NAMALWA (cell line): ENCODE measurements around the gene RACGAP1.
"Not testable (repeated sequence)": the region's sequence is repeated elsewhere in the genome, so short reads cannot be mapped to it uniquely, and the experiment has no call there.

Source experiments
- DNase-seq: peaks from one replicate; pipeline ENCODE4 v3.0.0-alpha.2; 2015; ENCODE audit warnings: low spot score

Gene RACGAP1

DNA sequence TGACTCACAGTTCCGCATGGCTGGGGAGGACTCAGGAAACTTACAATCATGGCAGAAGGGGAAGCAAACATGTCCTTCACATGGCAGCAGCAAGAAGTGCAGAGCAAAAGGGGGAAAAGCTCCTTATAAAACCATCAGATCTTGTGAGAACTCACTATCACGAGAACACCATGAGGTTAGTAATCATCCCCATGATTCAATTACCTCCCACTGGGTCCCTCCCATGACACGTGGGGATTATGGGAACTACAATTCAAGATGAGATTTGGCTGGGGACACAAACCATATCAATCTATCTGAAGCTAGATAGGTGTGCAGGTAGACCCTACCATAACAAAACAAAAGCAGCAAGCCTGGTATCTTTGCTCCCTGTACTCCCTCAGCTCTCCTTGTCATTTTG lies 38.8 kb downstream of the RACGAP1 start:
- DNase-seq = not testable (repeated sequence)

DNA sequence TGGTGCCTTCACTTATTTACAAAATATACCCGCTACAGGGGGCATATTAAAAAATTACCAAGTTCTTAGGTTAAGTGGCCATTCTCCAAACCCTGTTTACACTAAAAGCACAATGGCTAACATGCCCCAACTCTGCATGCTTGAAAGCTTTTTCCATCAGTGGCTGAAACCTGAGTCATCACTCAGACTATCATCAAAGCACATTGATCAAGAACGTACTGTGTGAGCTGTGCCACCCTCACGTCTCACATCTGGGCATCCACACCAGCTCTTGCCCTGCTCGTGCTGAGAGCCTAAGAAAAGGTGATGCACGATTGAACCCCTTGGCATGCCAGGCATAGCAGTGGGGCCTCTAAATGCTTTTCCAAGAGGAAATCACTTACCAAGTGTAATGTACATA lies 39.3 kb downstream of the RACGAP1 start:
- no peak for DNase-seq

DNA sequence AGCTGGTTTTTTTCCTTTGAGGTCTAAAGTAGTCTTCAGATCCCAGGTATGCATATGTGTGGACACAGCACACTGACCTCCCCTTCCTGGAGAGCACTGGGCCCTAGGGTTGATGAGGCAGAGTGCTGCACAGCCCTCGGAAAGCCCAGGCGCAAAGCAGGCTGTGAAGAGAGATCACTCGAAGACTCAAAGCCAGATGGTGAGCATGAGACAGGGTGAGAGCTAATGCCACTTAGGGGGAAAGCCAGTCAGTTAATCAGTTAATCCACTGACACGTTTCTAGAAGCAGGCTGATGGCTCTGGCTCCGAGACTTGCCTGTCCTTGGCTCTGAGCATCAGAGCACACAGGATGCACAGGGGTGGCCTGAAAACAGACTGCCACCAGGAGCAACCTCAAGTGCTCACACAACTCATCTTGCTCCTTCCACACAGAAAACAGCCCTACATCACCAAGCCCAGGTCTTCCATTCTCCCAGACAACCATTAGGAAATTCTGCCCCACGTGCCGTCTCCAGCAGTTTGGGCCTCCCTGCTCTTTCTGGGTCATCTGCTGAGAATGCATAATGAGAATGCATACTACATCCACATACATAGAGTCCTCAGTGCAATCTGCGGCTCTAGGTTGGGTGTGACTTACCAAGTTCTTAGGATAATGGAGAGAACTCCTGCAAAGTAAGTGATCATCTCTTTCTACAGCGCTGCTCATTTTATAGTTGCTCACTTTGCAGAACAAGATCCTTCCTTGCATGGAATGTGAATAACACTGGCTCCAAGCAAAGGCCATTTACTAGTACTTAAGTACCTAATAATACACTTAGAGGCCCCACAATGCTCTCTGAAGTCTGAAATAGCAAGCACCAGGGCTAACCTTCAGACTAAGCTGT lies 40.6 kb downstream of the RACGAP1 start:
- DNase-seq = no peak

DNA sequence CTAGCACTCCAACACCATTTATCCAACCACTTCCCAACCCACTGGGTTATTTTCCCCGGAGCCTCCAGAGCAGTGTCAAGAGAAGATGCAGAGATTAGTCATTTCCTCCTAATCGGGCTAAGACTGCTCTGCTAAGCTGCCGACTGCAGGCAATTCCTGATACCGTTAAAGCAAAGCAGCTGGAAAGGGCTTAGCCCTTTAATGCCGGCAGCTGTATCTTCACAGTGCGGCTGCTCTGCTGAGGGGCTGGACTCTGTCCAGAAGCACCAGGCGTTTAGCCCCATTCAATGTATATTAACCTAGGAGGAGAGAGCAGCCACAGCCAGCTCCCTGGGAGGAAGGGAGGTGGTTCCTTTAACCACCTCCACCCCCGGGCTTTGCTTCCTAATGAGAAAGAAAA lies 41.4 kb downstream of the RACGAP1 start:
- no peak for DNase-seq

DNA sequence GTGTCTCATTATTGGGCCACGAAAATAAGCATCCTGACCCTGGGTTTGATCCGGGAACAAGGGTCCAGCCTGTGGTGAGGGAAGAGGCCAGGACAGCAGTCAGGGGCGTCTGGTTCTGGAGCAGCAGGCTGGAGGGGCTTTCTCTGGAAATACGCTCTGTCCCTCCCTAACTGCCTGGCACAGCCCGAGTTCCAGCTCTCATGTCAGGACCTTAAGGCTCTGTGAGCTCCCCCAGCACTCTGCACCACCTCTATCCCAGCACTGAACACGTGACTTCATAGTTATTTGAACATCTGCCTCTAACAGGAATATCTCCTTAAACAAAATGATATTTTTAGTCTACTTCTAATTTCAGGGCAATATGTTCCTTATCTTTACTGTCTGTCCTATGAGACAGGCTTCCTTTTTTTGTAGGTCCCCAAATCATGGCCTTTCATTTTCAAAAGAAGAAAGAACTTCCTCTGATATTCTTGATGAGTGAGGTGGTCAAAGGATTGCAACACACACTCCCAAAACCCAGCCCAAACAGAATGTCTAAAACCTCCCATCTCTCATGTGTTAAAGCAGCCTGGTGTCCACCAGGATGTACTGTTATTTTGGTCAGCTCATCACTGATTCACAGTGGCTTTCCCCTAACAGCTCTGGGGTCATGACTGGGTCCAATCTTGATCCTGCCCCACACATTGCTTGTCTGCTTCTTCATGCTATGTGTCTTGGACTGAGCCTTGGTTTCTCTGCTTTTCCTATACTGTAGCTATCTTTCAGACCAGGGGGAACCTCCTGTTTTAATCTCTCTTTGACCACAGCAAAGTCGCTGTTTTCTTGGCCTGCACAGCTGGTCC lies 42.8 kb downstream of the RACGAP1 start:
- no peak for DNase-seq

DNA sequence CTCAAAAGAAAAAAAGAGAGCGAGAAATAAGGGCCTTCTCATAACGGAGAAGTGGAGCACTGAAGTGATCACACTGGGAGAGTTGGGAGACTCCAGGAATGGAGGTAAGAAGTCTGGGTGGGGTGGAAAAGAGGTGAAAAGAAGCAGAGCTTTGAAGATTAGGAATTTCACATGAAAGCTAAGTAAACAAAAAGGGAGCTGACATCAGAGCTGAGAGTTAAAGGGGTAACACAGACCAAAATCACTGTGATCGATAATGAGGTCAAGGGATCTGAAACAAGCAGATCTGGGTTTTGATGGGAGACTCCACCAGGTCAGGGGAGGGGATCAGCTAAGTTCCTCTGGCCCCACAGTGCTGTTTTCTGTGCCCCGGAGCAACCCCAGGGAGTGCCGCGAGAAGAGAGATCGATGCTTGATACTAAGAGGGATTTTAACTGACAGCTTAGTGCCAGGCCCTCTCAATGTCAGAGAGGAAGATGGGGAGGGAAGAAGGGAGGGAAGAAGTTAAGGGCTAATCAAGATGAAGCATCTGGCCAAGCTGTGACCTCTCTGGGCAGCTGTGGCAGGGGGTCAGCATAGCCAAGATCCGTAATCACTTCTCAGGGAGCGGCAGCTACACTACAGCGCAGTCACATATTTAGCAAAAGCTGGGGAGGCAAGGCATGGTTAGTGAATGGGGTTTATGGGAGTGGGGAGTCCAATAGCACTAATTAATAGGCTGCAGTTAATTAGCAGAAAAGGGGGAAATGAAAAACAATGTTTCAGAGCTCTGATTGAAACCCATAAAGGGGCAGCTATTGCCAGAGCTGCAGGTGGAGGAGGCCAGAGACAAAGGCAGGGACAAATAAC lies 44.6 kb downstream of the RACGAP1 start:
- DNase-seq = no peak

DNA sequence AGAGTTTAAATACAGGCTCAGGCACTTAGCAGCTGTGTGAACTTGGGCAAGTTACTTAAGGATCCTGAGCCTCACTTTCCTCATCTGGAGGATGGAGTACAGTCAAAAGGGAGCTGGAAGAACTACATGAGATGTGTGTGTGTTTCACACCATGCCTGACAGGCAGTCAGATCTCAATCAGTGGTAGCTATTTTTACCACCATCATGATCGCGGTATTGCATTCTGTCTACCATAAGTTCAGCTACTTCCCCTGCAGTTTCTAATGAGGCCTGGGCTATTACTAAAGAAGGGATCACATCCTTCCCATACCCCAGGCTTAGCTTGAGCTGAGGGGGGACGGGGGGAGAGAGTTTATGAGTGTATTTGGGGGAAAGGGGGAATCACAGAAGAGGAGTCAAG lies 45.5 kb downstream of the RACGAP1 start:
- DNase-seq = no peak

DNA sequence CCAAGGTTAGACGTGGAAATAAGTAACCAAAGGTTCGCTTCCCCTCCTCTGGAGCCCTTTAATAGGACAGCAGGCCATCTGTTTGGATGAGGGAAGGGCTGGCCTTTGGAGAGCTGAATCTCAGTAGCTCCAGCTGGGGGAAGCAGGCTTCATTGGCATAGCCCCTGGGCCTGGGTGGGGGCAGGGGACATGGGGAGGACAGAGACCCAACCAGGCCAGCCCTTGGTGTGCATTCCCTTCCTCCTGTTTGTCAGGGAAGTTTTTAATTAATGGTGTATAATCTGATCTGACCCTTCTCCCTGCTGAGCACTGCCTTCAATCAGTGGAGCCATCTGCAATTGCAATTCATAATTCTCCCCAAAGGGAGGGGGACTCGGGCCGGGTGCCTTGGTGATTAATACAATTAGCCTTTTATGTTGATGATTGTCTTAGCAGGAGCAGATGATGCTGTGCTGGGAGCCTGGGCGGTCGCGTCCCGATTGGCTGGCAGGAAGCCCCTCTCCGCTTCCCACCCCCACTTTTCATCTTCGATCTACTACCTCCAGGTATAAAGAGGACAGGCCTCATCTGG lies 46.2 kb downstream of the RACGAP1 start:
- no peak for DNase-seq

DNA sequence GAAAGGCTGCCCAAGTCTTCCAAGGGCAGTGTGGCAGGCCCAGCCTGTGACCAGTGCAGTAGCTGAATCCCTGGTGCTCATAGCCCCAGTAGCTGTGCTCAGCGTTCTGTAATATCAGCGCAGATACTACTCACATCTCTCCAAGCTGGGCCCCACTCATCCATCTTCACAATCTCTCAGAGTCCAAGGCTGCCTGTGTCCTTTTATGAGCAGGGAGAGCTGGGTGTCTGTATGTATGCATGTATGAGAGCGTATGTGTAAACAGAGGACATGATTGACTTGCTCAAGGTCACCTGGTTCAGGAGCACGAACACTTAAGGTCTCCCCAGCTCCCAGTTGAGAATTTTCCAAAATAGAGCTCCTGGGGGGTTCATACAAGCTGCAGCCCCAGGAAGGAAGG lies 47.2 kb downstream of the RACGAP1 start:
- no peak for DNase-seq

DNA sequence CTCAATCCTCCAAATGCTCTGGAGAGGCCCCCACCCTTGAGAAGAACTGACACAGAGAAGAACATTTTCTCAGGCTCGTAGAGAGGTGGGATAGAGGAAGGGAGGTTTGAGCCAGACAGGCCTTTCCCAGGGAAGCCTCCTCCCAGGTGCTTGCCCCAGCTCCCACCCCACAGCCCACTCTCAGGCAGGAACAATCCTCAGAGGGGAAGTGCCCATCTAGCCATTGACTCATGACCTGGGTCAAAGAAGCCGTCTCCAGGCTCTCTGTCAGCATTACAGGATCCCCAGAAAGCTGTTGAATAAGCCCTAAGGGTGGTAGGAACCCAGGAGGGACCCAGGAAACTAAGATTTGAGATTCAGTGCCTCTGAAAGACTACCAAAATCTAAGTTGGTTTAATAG lies 48.7 kb downstream of the RACGAP1 start:
- no peak for DNase-seq

DNA sequence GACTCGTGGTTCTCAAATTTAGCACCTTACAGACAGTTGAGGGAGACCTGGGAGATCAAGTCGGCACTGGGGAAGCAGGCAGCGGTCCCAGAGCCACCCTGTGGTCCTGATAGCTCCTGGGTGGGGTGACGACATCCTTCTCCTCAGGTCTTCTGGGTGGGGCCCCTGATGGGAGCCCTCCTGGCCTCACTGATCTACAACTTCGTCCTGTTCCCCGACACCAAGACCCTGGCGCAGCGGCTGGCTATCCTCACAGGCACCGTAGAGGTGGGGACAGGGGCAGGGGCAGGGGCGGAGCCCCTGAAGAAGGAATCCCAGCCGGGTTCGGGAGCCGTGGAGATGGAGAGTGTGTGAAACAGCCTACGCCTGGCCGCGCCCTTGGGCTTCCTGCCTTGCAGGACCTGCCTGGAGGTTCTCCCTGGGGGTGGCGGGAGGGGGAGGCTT lies 50.0 kb downstream of the RACGAP1 start:
- DNase-seq = no peak

DNA sequence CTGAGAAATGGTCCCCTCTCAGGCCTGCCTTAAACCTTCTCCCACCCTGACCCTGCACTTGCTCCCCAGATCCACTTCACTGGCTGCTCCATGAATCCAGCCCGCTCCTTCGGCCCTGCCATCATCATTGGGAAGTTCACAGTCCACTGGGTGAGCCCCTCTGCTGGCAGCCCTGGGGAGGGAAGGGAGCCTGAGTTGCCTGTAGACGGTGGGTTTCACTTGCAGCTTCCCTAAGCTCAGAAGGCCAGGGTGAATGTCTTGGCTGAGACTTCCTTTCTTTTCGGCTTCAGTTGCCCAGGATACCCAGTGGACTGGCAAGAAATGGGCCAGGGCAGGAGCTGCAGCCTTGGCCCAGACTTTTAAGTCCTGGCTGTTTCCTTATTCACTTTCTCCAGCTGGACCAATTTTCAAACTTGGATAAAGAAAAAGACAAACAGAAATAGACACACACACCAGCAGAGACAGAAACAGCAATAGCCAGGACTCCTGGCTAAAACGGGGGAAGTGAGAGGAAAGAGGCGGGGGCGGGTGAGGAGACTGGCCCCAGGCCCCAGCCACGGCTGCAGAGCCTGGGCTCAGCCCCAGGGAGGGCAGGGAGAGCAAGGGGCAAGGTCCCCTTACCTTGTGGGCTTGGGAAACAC lies 50.5 kb downstream of the RACGAP1 start:
- DNase-seq = no peak

DNA sequence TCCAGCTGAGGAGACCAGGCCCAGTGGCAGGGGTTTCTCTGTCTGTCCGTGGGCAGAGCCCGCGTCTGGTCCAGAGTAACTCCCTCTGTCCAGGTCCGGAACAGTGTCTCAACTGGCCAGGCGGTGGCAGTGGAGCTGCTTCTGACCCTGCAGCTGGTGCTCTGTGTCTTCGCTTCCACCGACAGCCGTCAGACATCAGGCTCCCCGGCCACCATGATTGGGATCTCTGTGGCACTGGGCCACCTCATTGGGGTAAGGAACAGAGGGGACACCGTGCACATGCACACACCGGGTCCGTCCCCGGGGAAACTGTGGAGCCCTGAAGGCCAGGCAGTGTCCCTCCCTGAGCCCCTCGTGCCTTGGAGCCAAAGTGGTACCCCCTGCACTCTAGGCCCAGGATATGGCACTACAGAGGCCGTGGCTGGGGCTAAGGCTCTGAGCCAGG lies 51.0 kb downstream of the RACGAP1 start:
- no peak for DNase-seq

DNA sequence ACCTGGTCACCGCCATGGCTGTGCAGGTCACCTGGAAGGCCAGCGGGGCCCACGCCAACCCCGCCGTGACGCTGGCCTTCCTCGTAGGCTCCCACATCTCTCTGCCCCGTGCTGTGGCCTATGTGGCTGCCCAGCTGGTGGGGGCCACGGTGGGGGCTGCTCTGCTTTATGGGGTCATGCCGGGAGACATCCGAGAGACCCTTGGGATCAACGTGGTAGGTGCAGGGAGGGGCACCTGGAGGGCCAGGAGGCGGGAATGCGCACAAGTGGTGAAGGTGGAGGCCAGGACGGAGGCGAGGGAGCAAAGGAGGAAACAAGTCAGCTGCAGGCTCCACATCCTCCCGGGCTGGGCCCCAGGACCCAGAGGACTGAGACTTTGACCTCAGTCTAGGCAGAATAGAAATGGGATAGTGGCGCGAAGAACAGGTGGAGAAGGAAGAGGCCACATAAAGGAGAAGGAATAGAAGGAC lies 51.9 kb downstream of the RACGAP1 start:
- DNase-seq = no peak

DNA sequence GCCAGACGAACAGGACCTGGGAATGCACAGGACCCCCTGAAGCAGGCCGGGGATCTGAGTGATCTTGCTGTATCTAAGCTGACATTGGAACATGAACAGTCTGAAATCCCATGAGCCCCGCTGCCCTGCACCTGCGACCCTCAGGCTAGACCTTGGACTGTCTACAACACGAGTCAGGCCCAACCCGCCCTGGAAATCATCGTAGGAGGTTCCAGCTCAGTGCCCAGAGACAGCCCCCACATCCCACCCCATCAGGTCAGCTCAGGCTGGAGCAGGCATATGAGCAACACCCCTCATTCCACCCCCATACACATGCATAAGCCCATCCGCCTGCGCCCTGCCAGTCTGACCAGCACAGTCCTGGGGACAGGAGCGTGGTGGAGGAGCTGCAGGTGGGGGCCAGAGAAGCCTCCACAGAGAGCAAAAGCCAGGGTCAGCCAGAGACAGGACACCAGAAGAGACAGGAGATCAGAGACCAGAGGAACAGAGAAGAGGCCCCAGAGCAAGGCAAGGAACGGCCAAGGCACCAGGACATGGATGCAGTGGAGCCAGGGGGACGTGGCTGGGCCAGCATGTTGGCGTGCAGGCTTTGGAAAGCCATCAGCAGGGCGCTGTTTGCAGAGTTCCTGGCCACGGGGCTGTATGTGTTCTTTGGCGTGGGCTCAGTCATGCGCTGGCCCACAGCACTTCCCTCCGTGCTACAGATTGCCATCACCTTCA lies 52.5 kb downstream of the RACGAP1 start, which contains the start of gene AQP6:
Gene AQP6 (plus strand): TSS at position 307 of the 720 bp plus-strand sequence. CDS start 227 bp downstream, at position 534.
- no peak for DNase-seq

DNA sequence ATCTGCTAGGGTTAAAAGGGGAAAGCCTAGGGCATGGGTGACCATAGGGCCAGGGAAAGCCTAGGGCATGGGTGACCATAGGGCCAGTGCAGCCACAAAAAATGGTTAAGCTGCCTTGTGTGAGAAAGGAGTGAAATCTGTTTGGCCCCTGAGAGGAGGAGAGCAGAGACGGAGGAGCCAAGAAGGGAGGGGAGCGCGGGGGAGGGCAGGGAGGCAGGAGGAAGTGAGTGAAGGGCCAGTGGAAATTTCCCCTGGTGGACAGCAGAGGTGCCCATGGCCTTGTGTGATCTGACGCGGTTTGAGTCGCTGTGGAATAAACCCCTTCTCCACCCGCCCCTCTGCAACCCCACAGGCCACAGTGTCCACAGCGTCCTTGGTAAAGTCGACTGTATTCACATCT lies 53.2 kb downstream of the RACGAP1 start:
- no peak for DNase-seq

DNA sequence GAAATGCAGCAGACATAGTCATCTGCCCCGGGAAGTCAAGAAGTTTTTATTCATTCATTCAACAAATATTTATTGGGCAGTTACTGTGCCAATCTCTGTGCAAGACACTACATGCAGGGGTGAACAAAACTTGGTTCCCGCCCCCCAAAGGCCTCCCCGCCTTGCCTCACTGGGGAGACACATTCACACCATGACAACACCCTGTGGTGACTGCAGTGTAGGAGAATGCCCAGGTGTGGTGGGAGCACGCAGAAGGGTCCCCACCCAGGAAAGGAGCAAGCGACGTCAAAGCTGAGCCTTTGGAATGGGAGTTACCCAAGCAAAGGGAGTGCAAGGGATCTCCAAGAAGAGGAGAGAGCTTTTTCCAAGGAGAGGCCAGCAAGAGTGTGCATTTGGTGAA lies 54.2 kb downstream of the RACGAP1 start:
- DNase-seq = no peak

DNA sequence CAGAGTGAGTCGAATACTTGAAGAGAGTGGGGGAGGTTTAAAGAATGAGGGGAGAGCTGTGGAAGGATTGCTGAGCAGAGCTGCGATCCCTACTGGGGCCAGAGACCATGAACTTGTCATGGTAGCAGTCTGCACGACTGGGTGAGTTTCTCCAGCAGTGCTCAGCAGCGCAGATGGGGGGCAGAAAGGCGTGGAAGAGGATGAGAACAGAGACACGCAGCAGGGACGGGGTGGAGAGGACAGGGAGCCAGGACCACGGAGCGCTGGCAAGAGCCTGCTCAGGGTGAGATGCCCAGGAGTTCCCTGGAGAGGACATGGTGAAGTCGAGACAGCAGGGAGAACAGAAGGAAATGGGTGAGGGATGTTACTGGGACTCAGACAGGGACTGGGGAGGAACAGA lies 54.6 kb downstream of the RACGAP1 start:
- no peak for DNase-seq

DNA sequence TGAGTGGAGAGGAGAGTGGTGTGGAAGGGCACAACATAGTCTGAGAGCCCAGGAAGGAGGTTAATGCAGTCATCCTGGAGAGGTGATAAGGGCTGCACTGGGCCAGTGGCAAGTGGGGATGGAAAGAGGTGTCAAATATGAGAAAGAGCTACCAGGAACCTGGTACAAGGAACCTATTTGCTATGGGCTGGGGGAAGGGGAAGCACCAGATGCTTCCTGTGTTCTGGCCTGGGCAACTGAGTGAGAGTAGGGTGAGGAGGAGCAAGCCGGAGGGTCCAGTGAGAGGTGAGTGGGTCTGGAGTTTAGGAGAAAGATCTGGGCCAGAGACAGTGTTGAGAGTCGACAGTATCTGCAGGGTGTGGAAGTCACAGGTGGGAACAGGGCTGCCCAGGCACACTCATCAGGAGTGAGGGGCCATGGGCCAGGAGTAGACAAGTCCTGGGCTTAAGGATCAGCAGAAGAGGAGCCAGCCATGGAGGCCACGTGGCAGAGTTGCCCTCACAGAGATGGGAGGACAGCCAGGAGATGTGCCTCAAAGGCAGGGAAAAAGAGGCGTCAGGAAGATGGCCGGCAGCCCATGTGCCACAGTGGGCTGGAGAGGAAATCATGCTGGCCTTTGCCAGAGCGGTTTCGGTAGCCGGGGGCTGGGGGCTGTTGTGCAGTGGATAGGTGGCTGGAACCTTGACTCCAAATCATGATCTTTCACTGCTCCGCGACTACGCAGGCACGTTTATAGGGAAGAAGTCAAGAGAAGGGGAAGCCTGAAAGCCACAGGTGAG lies 55.5 kb downstream of the RACGAP1 start:
- DNase-seq = no peak

DNA sequence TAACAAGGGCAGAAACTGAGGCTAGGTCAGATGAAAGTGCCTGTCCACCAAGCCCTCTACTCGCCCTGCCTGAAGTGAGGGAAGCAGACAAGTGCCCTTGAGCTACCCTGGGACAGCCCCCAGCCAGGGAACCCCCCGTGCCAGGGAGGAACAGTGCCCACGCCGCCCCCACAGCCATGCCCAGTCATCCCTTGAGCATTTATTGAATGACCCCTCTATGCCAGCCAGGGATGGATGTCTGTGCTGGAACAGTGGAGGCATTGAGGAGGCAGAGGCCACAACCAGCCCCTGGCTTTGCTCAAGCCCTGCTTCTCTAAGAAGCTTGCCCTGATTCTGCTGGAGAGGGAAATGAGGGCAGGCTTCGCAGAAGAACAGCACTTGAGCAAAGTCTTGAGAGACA lies 56.3 kb downstream of the RACGAP1 start:
- DNase-seq = no peak
